ENCODE results near the gene ADSS1.
A peak's percentile ranks its signal among the peaks of the same experiment; 100 is the strongest.
"Not testable (repeated sequence)": the region's sequence is repeated elsewhere in the genome, so short reads cannot be mapped to it uniquely, and the experiment has no call there.

The ADSS1 gene

DNA sequence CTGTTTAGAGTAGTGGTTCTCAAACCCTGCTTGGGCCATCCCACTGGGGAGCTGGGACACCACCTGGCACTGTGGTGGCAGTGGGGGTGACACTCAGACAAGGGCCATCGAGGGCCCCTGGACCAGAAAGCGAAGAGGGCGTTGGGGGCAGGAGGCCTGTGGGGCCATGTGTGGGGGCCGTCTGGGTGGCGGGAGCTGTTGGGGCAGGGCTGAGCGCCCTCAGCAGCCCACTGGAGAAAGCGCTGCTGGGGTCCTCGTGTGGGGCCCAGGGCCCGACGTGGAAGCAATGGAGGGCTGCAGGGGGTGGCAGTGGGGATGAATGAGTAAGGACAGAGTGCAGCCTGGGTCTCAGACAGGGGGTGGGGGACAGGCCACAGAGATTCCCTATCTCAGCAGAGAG, 5.9 kb upstream of the ADSS1 start:
- DNase-seq = no peak

GRCh38 chr14:104718871-104719270, 5.2 kb upstream of the ADSS1 start:
- no peak for DNase-seq

GRCh38 chr14:104719343-104719742, 4.7 kb upstream of the ADSS1 start:
- DNase-seq = no peak

DNA sequence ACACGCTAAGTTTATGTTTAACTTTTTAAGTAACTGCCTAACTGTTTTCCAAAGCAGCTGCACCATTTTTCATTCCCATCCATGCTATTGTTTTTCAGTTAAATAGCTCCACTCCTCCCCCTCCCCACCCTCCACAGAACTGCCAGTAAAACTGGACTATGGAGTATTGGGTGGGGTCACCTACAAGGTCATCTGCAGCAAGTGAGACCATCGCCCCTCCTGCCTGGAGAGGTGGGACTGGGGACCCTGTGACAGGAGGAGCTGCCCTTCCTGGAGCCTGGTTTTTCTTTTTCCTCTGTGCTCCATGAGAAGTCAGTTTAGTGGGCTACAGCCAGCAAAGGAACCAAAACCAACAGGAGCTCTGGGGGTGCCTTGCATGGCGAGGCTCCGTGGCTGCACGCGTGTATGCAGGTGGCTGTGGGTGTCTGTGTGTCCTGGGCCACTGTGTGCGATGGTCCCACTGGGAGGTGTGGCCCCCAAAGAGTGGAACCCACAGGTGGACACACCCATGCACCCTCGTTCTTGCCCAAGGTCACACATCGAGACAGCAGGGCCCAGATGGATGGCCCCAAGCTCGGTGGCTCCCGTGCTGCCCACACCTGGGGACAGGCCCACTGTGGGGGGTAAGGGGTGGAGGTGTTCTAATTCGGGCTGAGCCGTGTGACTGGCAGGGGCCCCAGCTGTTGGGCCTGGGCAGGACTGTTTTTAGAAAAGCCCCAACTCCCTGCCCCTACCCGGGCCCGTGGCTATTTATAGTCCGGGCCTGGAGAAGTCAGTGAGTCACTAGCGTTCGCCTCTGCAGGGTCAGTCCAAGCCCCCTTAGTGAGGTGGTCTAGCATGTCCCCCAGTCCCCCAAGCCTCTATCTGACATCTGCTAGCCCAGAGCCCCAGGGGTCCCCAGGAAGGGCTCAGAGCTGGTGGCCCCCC, 2.3 kb upstream of the ADSS1 start:
- no peak for DNase-seq

GRCh38 chr14:104722938-104723650, 935 bp upstream of the ADSS1 start:
- DNase-seq = no peak

DNA sequence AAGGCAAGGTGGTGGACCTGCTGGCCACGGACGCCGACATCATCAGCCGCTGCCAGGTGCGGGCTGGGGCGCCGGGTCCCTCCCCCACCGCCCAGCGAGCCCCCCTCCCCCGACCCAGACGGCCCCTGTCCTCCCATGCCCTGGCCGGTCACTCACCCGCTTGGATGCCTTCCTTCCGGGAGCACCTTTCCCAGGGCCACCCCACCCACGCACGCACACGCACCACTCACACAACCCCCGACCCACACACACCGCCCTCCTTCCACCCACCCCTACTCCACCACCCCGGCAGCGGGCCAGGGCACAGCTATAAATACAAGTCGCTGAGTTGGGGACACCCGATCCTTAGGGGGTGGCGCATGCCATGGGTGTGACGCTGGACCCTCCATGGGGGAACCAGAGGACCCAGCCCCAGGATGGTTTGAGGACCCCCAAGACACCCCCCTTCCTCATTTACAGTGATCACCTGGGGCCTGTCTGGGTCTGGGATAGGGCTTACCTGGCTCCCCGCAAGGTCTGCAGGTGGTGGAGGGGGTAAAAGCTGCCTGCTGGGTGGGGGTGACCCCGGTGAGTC, 465 bp downstream of the ADSS1 start:
- no peak for DNase-seq

GRCh38 chr14:104724981-104725771, 1.1 kb downstream of the ADSS1 start:
- DNase-seq = peak; percentile 49

DNA sequence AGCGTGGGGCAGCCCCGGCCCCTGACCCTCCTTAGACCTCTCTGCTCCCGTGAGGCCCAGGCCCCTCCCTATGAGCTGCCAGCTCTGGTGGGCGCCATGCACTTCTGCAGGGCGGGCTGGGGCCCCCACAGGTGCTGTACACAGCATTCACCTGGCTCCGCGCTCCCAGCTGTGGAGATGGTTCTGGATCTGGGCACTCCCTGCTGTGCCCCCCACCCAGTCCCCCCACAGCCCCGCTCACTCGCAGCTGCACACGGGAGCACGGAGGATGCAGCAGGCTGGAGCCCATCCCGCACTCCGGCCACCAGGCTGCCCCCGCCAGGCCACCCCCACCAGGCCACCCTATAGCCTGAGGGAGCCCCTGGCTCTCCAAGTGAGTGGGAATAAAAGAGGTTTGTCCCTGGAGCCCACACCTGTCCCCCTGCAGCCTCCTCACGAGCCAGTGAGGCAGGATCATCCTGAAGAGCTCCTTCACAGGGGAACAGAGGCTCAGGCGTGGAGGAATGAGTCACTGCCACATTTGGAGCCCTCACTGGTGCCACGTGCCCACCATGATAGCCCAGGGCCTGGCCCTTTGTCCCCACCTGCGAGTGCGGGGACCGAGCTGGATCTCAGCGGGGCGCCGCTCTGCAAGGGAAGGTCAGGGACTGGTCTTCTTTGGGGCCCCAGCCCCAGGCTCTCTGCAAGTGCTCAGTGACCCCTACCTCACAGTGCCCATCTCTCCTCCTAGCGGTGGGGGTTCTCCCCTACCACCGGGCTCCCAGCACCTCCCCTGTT, 1.9 kb downstream of the ADSS1 start:
- no peak for DNase-seq

GRCh38 chr14:104726600-104727451, 2.8 kb downstream of the ADSS1 start:
- DNase-seq = no peak

- no peak for DNase-seq
Measured at GRCh38 chr14:104728631-104729030, 4.6 kb downstream of the ADSS1 start.

GRCh38 chr14:104729176-104729834, 5.3 kb downstream of the ADSS1 start:
- not testable (repeated sequence) for DNase-seq

GRCh38 chr14:104729835-104730181, 5.8 kb downstream of the ADSS1 start:
- DNase-seq = no peak

DNA sequence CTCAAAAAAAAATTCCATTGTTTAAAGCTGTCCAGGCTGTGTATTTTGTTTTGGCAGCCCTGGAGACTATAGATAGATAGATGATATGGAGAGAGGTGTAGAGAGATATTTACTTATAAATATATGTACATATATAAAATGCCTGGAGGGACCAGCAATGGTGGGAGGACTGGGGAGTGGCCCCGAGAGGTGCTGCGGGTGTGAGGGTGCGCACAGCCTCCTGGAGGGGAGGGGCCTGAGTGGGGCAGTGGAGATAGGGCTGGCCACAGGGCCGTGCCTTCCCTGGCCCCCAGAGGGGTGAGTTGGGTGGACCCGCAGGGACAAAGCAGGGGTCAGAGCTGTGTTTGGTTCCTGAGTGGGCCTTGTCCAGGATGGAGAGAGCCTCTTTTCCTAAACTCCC, 6.5 kb downstream of the ADSS1 start:
- no peak for DNase-seq

DNA sequence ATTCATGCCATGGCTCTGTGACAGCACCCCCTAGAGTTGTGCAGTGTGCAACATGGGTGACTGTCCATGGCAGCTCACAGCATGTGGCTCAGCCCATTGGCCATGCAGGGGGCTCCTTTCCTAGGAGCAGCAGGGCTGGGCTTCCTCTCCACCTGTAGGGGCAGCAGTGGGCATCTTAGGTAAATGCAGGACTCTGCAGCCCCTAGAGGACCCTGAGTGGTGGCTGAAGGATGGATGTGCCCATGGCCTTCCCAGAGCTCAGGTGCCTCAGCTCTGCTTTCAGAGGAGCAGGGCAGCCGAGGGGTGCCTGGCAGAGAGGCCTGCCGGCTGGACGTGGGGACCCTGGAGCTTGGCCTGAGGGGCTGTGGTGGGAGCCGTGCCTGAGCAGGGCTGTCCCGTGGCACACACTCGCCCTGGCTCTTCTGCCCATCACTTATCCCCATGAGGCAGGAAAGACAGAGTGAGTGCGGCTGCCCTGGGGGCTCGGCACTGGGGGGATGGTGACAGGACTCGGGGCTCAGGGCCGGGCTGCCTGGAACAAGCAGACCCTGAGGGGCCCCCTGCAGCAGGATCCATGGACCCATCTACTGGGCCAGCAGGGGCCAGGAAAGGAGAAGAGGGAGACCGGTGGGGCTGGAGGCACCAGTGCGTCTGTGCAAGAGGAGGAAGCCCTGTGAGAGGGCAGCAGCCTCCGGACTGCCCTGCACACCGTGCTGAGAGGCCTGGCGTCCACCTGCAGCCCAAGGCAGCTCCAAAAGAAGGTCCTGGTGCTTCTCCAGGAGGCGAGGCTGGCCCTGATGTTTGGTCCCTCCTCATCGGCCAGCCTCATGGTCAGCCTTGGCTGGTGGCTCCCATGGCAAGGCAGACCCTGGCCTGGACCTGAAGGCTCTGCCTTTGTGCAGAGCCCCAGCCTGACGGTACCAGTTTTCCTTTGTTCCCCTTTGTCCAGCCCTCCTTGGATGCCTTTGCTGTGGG, 7.6 kb downstream of the ADSS1 start:
- DNase-seq = no peak

- no peak for DNase-seq
Measured at GRCh38 chr14:104732355-104732804, 8.4 kb downstream of the ADSS1 start.

DNA sequence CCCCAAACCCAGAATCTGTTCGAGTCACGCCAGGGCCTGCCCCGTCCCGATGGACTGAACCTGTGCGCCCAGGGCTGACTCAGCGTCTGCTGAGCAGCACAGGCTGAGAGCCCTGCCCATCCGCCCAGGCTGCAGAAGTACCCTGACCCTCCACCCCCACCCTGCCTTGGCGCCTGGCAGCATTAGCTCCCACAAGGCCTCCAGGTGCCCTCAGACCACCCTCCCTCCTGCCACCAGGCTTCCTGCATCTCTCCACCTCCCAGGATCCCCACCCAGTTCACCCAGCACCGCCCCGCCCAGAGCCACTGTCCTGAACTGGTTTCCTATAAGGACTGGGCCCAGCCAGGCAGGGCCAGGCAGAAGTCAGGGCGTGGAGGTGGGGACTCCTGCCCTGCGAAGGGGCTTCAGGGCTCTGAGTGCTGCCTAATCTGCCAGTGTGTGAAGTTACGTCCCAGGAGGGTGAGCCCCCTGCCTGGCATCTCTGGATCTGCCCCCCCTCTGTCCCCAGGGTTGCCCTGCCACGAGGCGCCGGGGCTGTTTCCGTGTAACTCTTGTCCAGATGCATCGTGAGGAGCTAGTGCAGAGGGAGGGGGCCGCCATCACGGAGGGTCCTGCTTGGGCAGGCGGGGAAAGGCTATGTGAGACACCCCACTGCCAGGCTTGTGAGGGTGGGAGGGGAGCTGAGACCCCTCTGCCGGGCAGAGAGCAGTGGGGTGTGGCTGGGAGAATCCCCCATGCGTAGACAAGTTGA, 9.1 kb downstream of the ADSS1 start:
- DNase-seq = no peak

GRCh38 chr14:104734051-104734587, 10.1 kb downstream of the ADSS1 start:
- no peak for DNase-seq

- DNase-seq = no peak
Measured at GRCh38 chr14:104734601-104734990, 10.6 kb downstream of the ADSS1 start.
